ENCODE results near the gene TRAP1. TPM values are rescaled to one million over a fixed set of nuclear protein-coding genes. Genes with fewer than 3 reads are reported as not detected.

TRAP1 gene
- total RNA-seq, 4 donors from 2014 or later: 75.7 to 147 (median 116) TPM

DNA sequence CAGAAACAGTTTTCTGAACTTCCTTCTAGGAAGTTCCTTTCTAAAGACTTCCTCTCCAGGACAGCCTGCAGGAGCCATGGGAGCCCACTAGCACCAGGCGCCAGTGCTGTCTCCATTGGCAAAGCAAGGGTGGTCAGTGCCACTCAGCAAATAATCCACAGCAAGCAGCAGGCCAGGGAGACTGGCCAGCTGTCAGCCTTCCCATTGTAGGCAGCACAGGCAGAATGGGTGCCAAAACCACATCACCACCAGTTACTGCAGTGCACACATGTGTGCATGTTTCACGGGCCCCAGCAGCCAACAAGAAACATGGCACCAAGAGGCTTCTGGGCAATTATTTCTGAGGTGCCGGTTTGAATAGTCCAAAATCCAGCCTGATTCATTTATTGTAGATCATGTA, 36.1 kb downstream of the TRAP1 start:
- no peak for DNase-seq (ENCODE audit: low spot score in 2 of 2)
- peaks cover 85% of the 10 kb centered on the region for H3K36me3 ChIP-seq
- H3K4me3 ChIP-seq: no peak overlapping the region
- TF ChIP-seq POLR2A (IDR thresholded peaks at IDR 0.05) (no peak), POLR2AphosphoS5 (IDR thresholded peaks at IDR 0.05) (no peak), EP300 (IDR thresholded peaks at IDR 0.05) (no peak)
- TF ChIP-seq, protein P1, sequence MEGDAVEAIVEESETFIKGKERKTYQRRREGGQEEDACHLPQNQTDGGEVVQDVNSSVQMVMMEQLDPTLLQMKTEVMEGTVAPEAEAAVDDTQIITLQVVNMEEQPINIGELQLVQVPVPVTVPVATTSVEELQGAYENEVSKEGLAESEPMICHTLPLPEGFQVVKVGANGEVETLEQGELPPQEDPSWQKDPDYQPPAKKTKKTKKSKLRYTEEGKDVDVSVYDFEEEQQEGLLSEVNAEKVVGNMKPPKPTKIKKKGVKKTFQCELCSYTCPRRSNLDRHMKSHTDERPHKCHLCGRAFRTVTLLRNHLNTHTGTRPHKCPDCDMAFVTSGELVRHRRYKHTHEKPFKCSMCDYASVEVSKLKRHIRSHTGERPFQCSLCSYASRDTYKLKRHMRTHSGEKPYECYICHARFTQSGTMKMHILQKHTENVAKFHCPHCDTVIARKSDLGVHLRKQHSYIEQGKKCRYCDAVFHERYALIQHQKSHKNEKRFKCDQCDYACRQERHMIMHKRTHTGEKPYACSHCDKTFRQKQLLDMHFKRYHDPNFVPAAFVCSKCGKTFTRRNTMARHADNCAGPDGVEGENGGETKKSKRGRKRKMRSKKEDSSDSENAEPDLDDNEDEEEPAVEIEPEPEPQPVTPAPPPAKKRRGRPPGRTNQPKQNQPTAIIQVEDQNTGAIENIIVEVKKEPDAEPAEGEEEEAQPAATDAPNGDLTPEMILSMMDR (IDR thresholded peaks at IDR 0.05): no peak
- no peaks in the 10 kb centered on the region for H3K27me3 ChIP-seq
- H3K9me3 ChIP-seq: no peaks in the 10 kb centered on the region
- H3K4me1 ChIP-seq: no peaks in the 10 kb centered on the region
- WGBS: 83% methylated on average over 3 of the region's 3 CpGs
- H3K27ac ChIP-seq: no peak overlapping the region

DNA sequence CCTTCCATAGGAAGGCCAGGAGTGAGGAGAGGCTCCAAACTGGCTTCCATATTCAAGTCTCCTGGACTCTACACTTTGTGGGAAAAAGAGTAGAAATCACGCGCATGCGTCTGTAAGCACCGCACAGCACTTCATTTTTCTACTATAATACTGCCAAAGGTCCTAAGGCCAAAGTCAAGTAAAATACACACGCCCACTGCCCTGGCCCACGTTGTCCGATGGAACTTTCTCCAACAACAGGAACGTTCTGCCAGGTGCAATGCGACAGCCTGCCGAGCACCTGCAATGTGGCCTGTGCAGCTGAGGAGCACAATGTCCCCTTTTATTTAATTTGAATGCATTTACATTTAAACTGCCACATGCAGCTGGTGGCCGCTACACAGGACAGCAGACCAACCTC, 39.3 kb downstream of the TRAP1 start:
- Histone ChIP-seq H3K4me1 (no peaks in the 10 kb centered on the region), H3K9me3 (no peaks in the 10 kb centered on the region), H3K36me3 (peaks cover 90% of the 10 kb centered on the region), H3K4me3 (no peak overlapping the region), H3K27ac (no peak overlapping the region), H3K27me3 (no peaks in the 10 kb centered on the region)
- TF ChIP-seq, protein P1 (IDR thresholded peaks at IDR 0.05): no peak
- TF ChIP-seq POLR2A (IDR thresholded peaks at IDR 0.05) (no peak), EP300 (IDR thresholded peaks at IDR 0.05) (no peak), POLR2AphosphoS5 (IDR thresholded peaks at IDR 0.05) (no peak)
- no peak for DNase-seq (ENCODE audit: low spot score in 2 of 2)
- WGBS: 92% methylated on average over 11 of the region's 11 CpGs

DNA sequence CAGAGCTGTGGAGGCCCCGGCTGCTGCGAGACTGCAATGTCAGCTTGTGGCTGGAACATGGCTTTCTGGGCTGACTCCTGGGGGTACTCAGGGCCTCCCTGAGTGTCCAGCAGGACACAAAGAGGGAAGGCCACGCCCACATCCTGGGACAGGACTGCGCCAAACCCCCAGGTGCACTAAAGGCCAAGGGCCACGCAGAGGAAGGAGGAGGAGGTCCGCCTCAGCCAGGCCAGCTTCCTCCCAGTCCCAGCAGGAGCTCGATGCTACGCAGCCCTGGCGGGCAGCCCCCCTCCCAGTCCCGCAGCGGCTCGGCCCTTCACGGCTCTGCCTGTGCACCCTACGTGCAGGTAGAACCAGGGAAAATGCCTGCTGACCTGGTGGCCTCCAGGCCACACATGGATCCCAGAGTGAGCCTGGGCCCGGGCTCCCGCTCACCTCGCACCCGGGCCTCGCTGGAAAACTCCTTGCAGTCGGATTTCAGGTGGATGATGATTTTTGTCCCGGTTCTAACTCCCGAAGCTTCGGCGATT, 41.7 kb downstream of the TRAP1 start:
- Histone ChIP-seq H3K9me3 (no peaks in the 10 kb centered on the region), H3K4me3 (no peak overlapping the region), H3K4me1 (no peaks in the 10 kb centered on the region), H3K27me3 (no peaks in the 10 kb centered on the region), H3K36me3 (peaks cover 93% of the 10 kb centered on the region), H3K27ac (no peak overlapping the region)
- TF ChIP-seq, protein P1 (IDR thresholded peaks at IDR 0.05): no peak
- no peak for TF ChIP-seq EP300 (IDR thresholded peaks at IDR 0.05)
- no peak for TF ChIP-seq POLR2A (IDR thresholded peaks at IDR 0.05)
- no peak for TF ChIP-seq POLR2AphosphoS5 (IDR thresholded peaks at IDR 0.05)
- no peak for DNase-seq (ENCODE audit: low spot score in 2 of 2)
- 99% methylated on average over 10 of the region's 24 CpGs for WGBS

DNA sequence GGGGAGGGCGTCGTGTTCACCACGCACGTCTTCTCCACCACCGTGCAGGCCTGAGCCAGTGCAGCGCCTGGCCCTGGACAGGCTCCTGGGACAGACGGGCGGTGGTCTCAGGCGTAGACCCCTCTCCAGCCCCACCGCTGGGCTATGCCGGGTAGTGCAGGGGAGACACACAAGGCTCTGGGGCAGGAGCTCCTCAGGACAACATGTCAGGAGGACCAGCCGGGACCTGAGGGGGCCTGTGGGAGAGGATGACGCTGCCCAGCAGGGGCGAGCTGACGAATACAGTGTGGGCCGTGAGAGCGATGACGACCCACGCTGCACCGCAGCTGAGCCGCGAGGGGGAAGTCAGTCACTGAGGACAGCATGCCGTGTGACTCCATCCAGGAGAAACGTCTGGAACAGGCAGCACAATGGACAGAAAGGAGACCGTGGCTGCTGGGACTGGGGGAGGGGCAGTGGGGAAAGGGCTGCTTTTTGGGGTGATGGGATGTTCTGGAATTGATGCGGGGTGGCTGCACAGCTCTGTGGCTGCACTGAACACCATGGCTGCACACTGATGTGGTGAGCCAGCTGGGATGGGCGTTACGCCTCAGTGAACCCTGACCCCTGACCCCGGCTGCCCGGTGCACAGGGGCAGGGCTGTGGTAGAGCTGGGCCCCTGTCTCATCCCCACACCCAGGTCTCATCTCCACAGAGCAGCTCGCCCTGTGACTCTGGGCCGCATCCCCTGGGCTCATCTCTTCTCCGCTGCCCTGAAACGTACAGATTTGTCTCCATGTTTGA, 42.6 kb downstream of the TRAP1 start:
- H3K9me3 ChIP-seq: no peaks in the 10 kb centered on the region
- H3K36me3 ChIP-seq: peaks cover 86% of the 10 kb centered on the region
- H3K4me3 ChIP-seq: no peak overlapping the region
- 93% methylated on average over 33 of the region's 34 CpGs for WGBS
- TF ChIP-seq, protein P1 (IDR thresholded peaks at IDR 0.05): no peak
- TF ChIP-seq POLR2AphosphoS5 (IDR thresholded peaks at IDR 0.05) (no peak), POLR2A (IDR thresholded peaks at IDR 0.05) (no peak), EP300 (IDR thresholded peaks at IDR 0.05) (no peak)
- H3K27ac ChIP-seq: no peak overlapping the region
- H3K27me3 ChIP-seq: no peaks in the 10 kb centered on the region
- DNase-seq (ENCODE audit: low spot score in 2 of 2): no peak
- no peaks in the 10 kb centered on the region for H3K4me1 ChIP-seq

DNA sequence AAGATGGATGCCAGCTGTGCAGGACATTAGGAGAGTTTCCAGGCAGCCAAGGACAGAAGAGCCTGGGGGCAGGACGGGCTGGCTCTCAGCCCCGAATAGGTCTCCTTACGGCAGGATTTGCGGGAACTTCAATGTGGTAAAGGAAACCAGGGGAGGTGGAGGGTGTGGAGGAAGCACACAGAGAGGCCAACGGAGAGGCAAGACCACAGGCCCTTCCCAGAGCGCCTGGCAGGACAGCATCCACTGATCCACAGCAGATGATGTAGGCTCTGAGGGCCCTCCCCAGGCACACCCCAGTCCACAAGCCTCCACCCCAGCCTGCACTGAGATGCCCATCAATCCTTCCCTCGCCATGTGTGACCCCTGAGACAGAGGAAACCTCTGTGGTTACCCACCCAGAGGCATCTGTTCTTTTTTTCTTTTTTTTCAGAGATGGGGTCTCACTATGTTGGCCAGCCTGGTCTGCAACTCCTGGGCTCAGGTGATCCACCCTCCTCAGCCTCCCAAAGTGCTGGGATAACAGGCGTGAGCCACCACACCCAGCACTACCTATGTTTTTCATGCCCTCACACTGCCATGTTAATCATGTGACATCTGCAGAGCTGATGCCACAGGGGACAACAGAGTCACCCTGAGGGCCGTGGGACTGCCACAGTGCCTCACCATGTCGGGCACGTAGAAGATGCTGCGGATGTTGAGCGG, 43.5 kb downstream of the TRAP1 start:
- 87% methylated on average over 13 of the region's 13 CpGs for WGBS
- H3K36me3 ChIP-seq: peaks cover 82% of the 10 kb centered on the region
- no peaks in the 10 kb centered on the region for H3K4me1 ChIP-seq
- H3K9me3 ChIP-seq: no peaks in the 10 kb centered on the region
- TF ChIP-seq POLR2A (IDR thresholded peaks at IDR 0.05): no peak
- no peak for TF ChIP-seq EP300 (IDR thresholded peaks at IDR 0.05)
- TF ChIP-seq, protein P1 (IDR thresholded peaks at IDR 0.05): no peak
- no peak for TF ChIP-seq POLR2AphosphoS5 (IDR thresholded peaks at IDR 0.05)
- H3K27me3 ChIP-seq: no peaks in the 10 kb centered on the region
- DNase-seq (ENCODE audit: low spot score in 2 of 2): no peak
- H3K27ac ChIP-seq: no peak overlapping the region
- H3K4me3 ChIP-seq: no peak overlapping the region

Measured in suprapubic skin (tissue), 4 donors.